HEK293T (cell line): ENCODE measurements around the gene SNED1.

Experiments used
- CTCF ChIA-PET: fragments of 350-600 bp; formaldehyde crosslinking; extraction: SDS; loops from one replicate; lab custom pipeline; 2021; ENCODE audit warnings: antibody characterized with exemption, inconsistent platforms; lab: Yijun Ruan, JAX
- POLR2A ChIA-PET: fragments of 350-600 bp; formaldehyde crosslinking; extraction: SDS; loops from one replicate; lab custom pipeline; 2020; ENCODE audit warnings: antibody characterized with exemption, inconsistent platforms; lab: Yijun Ruan, JAX
- DNase-seq: peaks from one replicate; pipeline ENCODE4 v3.0.0; 2012; ENCODE audit warnings: mixed read lengths; ENCODE audit errors: extremely low spot score
- ARNT ChIP-seq: fragments of 450-650 bp; IDR thresholded peaks from 2 replicates; pipeline ENCODE4 v1.6.1; 2017; ENCODE audit warnings: mild to moderate bottlenecking
- BHLHE40 ChIP-seq: fragments of 450-650 bp; IDR thresholded peaks from 2 replicates; pipeline ENCODE4 v1.6.1; 2016; ENCODE audit warnings: mild to moderate bottlenecking, moderate library complexity, borderline replicate concordance
- CTBP1 ChIP-seq: fragments of 450-650 bp; IDR thresholded peaks from 2 replicates; pipeline ENCODE4 v1.6.1; 2016; ENCODE audit warnings: borderline replicate concordance
- ELF4 ChIP-seq: fragments of 450-650 bp; IDR thresholded peaks from 2 replicates; pipeline ENCODE4 v1.6.1; 2017; ENCODE audit warnings: antibody characterized with exemption
- FOXA1 ChIP-seq: fragments of 450-650 bp; IDR thresholded peaks from 2 replicates; pipeline ENCODE4 v1.6.1; 2016; ENCODE audit warnings: mild to moderate bottlenecking
- FOXK2 ChIP-seq: fragments of 450-650 bp; IDR thresholded peaks from 2 replicates; pipeline ENCODE4 v1.6.1; 2016; ENCODE audit warnings: mild to moderate bottlenecking
- FOXM1 ChIP-seq: fragments of 450-650 bp; IDR thresholded peaks from 2 replicates; pipeline ENCODE4 v1.6.1; 2017; ENCODE audit warnings: mild to moderate bottlenecking, borderline replicate concordance
- HDGF ChIP-seq: fragments of 450-650 bp; IDR thresholded peaks from 2 replicates; pipeline ENCODE4 v1.6.1; 2017; ENCODE audit warnings: antibody characterized with exemption, borderline replicate concordance
- L3MBTL2 ChIP-seq: fragments of 450-650 bp; conservative IDR thresholded peaks from 2 replicates; pipeline ENCODE4 v1.6.1; 2016; ENCODE audit warnings: mild to moderate bottlenecking
- LEF1 ChIP-seq: fragments of 450-650 bp; IDR thresholded peaks from 2 replicates; pipeline ENCODE4 v1.6.1; 2017; ENCODE audit warnings: mild to moderate bottlenecking, borderline replicate concordance
- NFRKB ChIP-seq: fragments of 450-650 bp; IDR thresholded peaks from 2 replicates; pipeline ENCODE4 v1.6.1; 2016; ENCODE audit warnings: mild to moderate bottlenecking, moderate library complexity
- SP1 ChIP-seq: fragments of 450-650 bp; IDR thresholded peaks from 2 replicates; pipeline ENCODE4 v1.6.1; 2017
- SUZ12 ChIP-seq: fragments of 450-650 bp; IDR thresholded peaks from 2 replicates; pipeline ENCODE4 v1.6.1; 2016; ENCODE audit warnings: mild to moderate bottlenecking
- TARDBP ChIP-seq: fragments of 450-650 bp; IDR thresholded peaks from 2 replicates; pipeline ENCODE4 v1.6.1; 2016
- ZNF384 ChIP-seq: fragments of 450-650 bp; IDR thresholded peaks from 2 replicates; pipeline ENCODE4 v1.6.1; 2016
- TF ChIP-seq, protein P1 (sequence below): fragments of 450-650 bp; IDR thresholded peaks from 2 replicates; pipeline ENCODE4 v1.6.1; 2016

SNED1 gene

DNA sequence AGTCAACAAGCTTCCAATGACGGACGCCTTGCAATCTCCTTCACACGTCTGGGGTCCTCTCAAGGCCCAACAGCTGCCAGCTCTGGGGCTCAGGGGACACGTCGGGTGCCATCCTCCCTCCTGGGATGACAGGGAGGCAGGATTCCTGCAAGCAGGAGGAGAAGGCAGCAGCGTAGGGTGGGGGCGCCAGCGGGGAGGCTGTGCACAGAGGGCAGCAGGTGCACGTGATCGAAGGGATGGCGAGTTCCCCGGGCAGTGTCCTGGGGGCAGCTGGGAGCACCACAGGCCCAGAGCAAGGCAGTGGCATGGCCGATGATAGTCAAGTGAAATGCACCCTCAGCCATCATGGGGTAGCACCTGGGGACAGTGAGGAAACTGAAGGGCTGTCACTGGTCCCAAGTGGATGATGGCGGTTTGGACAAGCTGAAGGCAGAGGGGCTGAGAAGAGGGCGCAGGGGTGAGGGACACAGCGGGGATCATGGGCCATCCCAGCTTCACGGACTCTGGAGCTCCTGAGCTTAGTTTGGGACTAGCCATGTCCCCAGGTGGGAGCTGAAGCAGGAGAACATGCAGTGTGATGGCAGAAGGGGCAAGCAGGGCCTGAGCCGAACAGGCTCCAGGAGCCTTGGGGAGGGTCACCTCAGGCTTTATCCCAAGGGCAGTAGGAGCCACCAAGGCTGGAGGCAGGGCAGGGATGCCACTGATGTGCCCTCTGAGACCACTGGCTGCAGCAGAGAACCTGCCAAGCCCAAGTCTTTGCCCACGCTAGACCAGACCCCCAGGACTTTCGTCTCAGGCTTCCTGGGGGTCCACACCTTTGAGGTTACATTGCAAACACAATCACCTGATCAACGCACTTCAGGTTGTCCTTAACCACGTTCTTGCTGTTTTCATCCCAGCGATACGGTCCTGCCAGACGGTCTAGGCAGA lies 16.3 kb upstream of the SNED1 start:
- ChIA-PET CTCF (interaction anchor here (0.6 to 0.7 kb wide), 2 partner anchors 8 to 18 kb away, joined by 3 to 6 read pairs; no protein-coding TSS in a partner anchor), POLR2A (no interaction called here)
- no peak for DNase-seq
- TF ChIP-seq SP1: no peak

DNA sequence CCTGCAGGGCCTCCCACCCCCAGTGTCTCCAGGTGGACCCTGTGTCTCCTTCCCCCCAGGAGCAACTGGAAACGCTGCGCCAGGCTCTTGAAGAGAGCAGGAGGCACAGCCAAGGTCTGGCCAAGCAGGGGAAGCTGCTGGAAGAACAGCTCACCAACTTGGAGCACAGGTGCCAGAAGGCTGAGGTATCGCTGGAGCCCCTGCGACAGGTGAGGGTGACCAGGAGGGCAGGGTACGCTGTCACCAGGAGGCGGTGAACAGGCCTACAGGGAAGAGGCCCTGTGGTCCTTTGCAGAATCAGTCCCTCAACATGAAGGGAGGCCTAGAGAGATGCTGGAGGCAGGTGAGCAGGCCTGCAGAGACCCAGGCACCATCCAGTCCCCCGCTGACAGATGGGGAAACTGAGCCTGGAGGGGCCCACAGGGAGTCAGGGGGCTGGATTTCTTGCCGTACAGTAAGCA lies 15.6 kb upstream of the SNED1 start:
- ChIA-PET CTCF (interaction anchor here (1.0 kb wide), 1 partner anchor 41 kb away, joined by 3 read pairs; no protein-coding TSS in a partner anchor), POLR2A (no interaction called here)
- no peak for TF ChIP-seq ARNT
- TF ChIP-seq SP1: no peak
- TF ChIP-seq FOXM1: no peak
- no peak for TF ChIP-seq SUZ12
- TF ChIP-seq ELF4: no peak
- TF ChIP-seq, protein P1, sequence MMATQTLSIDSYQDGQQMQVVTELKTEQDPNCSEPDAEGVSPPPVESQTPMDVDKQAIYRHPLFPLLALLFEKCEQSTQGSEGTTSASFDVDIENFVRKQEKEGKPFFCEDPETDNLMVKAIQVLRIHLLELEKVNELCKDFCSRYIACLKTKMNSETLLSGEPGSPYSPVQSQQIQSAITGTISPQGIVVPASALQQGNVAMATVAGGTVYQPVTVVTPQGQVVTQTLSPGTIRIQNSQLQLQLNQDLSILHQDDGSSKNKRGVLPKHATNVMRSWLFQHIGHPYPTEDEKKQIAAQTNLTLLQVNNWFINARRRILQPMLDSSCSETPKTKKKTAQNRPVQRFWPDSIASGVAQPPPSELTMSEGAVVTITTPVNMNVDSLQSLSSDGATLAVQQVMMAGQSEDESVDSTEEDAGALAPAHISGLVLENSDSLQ: no peak
- TF ChIP-seq LEF1: no peak
- TF ChIP-seq L3MBTL2: no peak
- TF ChIP-seq ZNF384: no peak
- TF ChIP-seq FOXA1: no peak
- TF ChIP-seq CTBP1: no peak
- no peak for TF ChIP-seq NFRKB
- TF ChIP-seq HDGF: no peak
- TF ChIP-seq FOXK2: no peak
- no peak for TF ChIP-seq TARDBP
- no peak for TF ChIP-seq BHLHE40
- DNase-seq: no peak

- no peak for TF ChIP-seq FOXK2
- no peak for TF ChIP-seq BHLHE40
- TF ChIP-seq CTBP1: no peak
- TF ChIP-seq ELF4: no peak
- no peak for TF ChIP-seq SUZ12
- no peak for TF ChIP-seq TARDBP
- no peak for TF ChIP-seq L3MBTL2
- no peak for TF ChIP-seq ZNF384
- TF ChIP-seq SP1: no peak
- no peak for TF ChIP-seq LEF1
- no peak for TF ChIP-seq NFRKB
- TF ChIP-seq FOXA1: no peak
- no peak for TF ChIP-seq ARNT
- no peak for TF ChIP-seq FOXM1
- no peak for TF ChIP-seq HDGF
- TF ChIP-seq, protein P1: no peak
- DNase-seq: peak; percentile 72
- ChIA-PET CTCF (interaction anchor here (0.6 to 1.0 kb wide), 3 partner anchors 10 to 151 kb away, joined by 3 to 5 read pairs (median 3); no protein-coding TSS in a partner anchor), POLR2A (no interaction called here)
Measured at GRCh38 chr2:240983361-240983995, 14.9 kb upstream of the SNED1 start.

GRCh38 chr2:240983996-240984498 lies 14.4 kb upstream of the SNED1 start:
- CTCF ChIA-PET: interaction anchor here (0.6 to 1.0 kb wide), 3 partner anchors 10 to 150 kb away, joined by 3 to 5 read pairs (median 3); no protein-coding TSS in a partner anchor
- POLR2A ChIA-PET: no interaction called here
- TF ChIP-seq CTBP1: no peak
- no peak for TF ChIP-seq ZNF384
- no peak for TF ChIP-seq ELF4
- no peak for TF ChIP-seq L3MBTL2
- no peak for TF ChIP-seq FOXA1
- no peak for TF ChIP-seq FOXM1
- TF ChIP-seq HDGF: no peak
- TF ChIP-seq TARDBP: no peak
- DNase-seq: no peak

GRCh38 chr2:240985881-240986786 lies 12.3 kb upstream of the SNED1 start:
- DNase-seq: no peak
- CTCF ChIA-PET: no interaction called here
- TF ChIP-seq ELF4 (no peak), TARDBP (no peak), NFRKB (no peak), SP1 (no peak), CTBP1 (no peak), SUZ12 (no peak), FOXA1 (no peak), ARNT (no peak), L3MBTL2 (no peak), FOXK2 (no peak), BHLHE40 (no peak), LEF1 (no peak), ZNF384 (no peak), HDGF (no peak), FOXM1 (no peak)
- TF ChIP-seq, protein P1: no peak
- POLR2A ChIA-PET: no interaction called here
